T-cell (primary cell): Measurements from ENCODE around the gene WFDC12. TPM values are rescaled to one million over a fixed set of nuclear protein-coding genes. Genes with fewer than 3 reads are reported as not detected.

Experiments used
- ATAC-seq, 4 experiments: fragments of 200-7000 bp in 3 of 4; fragments of 150-1000 bp in 1 of 4; cut with Tn5 transposase; replicated peaks in 1 of 4; 1 replicate in 3 of 4; 2 replicates in 1 of 4; pipeline ENCODE4 v1.10.0; 2021; ENCODE audit warnings: moderate library complexity in 3 of 4, mild to moderate bottlenecking in 2 of 4, moderate number of reproducible peaks in 1 of 4
- CTCF ChIA-PET, 2 donors: fragments of 300-600 bp; sonication (Branson Sonifier 250); formaldehyde crosslinking; loops; one replicate each; lab custom pipeline; 2022; ENCODE audit warnings: antibody characterized with exemption in 2 of 2; lab: Charles Lee
- POLR2A ChIA-PET, 2 donors: fragments of 300-600 bp; sonication (Branson Sonifier 250); formaldehyde crosslinking; loops; one replicate each; lab custom pipeline; 2022; ENCODE audit warnings: antibody characterized with exemption in 2 of 2; lab: Charles Lee
- DNase-seq, 35 experiments: peaks; one replicate each; pipeline versions ENCODE4 v3.0.0 to v3.0.0-alpha.2; 2013 to 2023
- H3K27ac ChIP-seq: one replicate; pipeline ENCODE4 v1.5.1; 2013; ENCODE audit warnings: low read length
- H3K27me3 ChIP-seq, 2 experiments: replicated peaks in 1 of 2; 1 replicate in 1 of 2; 2 replicates in 1 of 2; pipeline versions ENCODE4 v1.6.1 to v1.7.0; 2013; ENCODE audit warnings: low read length in 1 of 2, mixed read lengths in 1 of 2; ENCODE audit not compliant: control insufficient read depth in 2 of 2, insufficient read depth in 2 of 2; ENCODE audit errors: extremely low read depth in 1 of 2
- H3K36me3 ChIP-seq, 2 donors: 1 replicate in 1 of 2; 2 replicates in 1 of 2; pipeline versions ENCODE4 v1.6.1 to v1.7.0; 2013; ENCODE audit warnings: low read length in 1 of 2; ENCODE audit not compliant: control insufficient read depth in 2 of 2, insufficient read depth in 1 of 2; ENCODE audit errors: extremely low read depth in 1 of 2
- H3K4me1 ChIP-seq, 2 experiments: 1 replicate in 1 of 2; 2 replicates in 1 of 2; pipeline versions ENCODE4 v1.6.1 to v1.7.0; 2013; ENCODE audit warnings: low read length in 2 of 2, mixed read lengths in 1 of 2; ENCODE audit not compliant: insufficient read depth in 2 of 2, control insufficient read depth in 1 of 2; ENCODE audit errors: extremely low read depth in 1 of 2
- H3K4me3 ChIP-seq, 2 donors: 1 replicate in 1 of 2; 2 replicates in 1 of 2; pipeline versions ENCODE4 v1.5.1 to v1.7.0; 2013; ENCODE audit warnings: mild to moderate bottlenecking in 2 of 2, low read length in 1 of 2, moderate library complexity in 1 of 2; ENCODE audit not compliant: control insufficient read depth in 1 of 2; ENCODE audit errors: extremely low read depth in 1 of 2
- H3K9me3 ChIP-seq: 2 replicates; pipeline ENCODE4 v1.7.0; 2013
- H3K27ac Mint-ChIP-seq, 2 donors: one replicate each; pipeline ENCODE4 v1.8.0; 2020 to 2021; ENCODE audit warnings: mild to moderate bottlenecking in 2 of 2, mixed read lengths in 2 of 2
- H3K27me3 Mint-ChIP-seq, 2 donors: one replicate each; pipeline ENCODE4 v1.8.0; 2021 to 2022; ENCODE audit warnings: mixed read lengths in 2 of 2
- H3K36me3 Mint-ChIP-seq: one replicate; pipeline ENCODE4 v1.8.0; 2021; ENCODE audit warnings: mixed read lengths
- H3K4me1 Mint-ChIP-seq, 3 donors: one replicate each; pipeline ENCODE4 v1.8.0; 2020 to 2022; ENCODE audit warnings: mixed read lengths in 3 of 3, mild to moderate bottlenecking in 1 of 3
- H3K4me3 Mint-ChIP-seq, 3 donors: one replicate each; pipeline ENCODE4 v1.8.0; 2020 to 2022; ENCODE audit warnings: mild to moderate bottlenecking in 3 of 3, mixed read lengths in 3 of 3, moderate library complexity in 3 of 3
- H3K9me3 Mint-ChIP-seq, 3 donors: one replicate each; pipeline ENCODE4 v1.8.0; 2020 to 2022; ENCODE audit warnings: mixed read lengths in 3 of 3
- WGBS: methylation state at CpG from one replicate; pipeline ENCODE4 v1.1.5; 2013; ENCODE audit warnings: missing lambda C conversion rate; ENCODE audit not compliant: insufficient coverage; 5-methylcytosine and 5-hydroxymethylcytosine counted together
- total RNA-seq, 35 experiments: library from RNA in 6 of 35; stranded (reverse) in 6 of 35; fragments of 120-200 nt in 1 of 35; gene quantifications; one replicate each; pipeline versions ENCODE4 v1.2.1 to v1.2.4 and lab custom pipeline; 2013 to 2026

Gene WFDC12
- total RNA-seq, 5 donors from 2014 or later (not counting 1 experiment from before 2014, with no cell fraction given): not detected

DNA sequence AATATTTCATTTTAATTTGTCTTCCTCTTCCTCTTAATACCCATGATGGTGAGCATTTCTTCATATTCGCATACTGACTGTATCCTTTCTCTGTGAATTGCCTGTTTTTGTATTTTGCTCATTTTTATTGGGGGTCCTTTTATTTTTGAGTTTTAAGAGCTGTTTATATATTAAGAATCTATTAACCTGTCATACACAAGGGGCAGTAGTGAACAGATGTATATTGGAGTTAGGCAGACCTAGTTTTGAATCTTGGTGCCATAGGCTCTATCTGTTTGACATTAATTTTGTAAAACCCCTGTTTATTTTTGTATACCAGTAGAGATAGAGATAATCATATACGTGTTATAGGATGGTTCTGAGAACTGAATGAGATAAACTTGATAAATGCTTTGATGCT lies 6.2 kb downstream of the WFDC12 start:
- no peak overlapping the region for H3K27ac ChIP-seq
- WGBS: no CpG with 5 or more reads among the region's 2 CpGs
- Mint-ChIP-seq H3K9me3 (no peaks in the 10 kb centered on the region), H3K27me3 (peaks cover 16 to 22% of the 10 kb centered on the region in 2 donors), H3K4me1 (peaks cover 6 to 11% (median 7%) of the 10 kb centered on the region in 3 donors), H3K27ac (no peak overlapping the region), H3K36me3 (no peaks in the 10 kb centered on the region), H3K4me3 (no peak overlapping the region)
- POLR2A ChIA-PET: no interaction called here
- no peaks in the 10 kb centered on the region for H3K36me3 ChIP-seq
- no peak for DNase-seq
- CTCF ChIA-PET: no interaction called here
- H3K27me3 ChIP-seq: peaks cover 0 to 5% of the 10 kb centered on the region in 2 experiments
- H3K9me3 ChIP-seq: no peaks in the 10 kb centered on the region
- peaks cover 0 to 4% of the 10 kb centered on the region in 2 experiments for H3K4me1 ChIP-seq
- no peak overlapping the region for H3K4me3 ChIP-seq
- no peak for ATAC-seq

- H3K4me3 Mint-ChIP-seq: no peak overlapping the region
- DNase-seq (no peak), ATAC-seq (no peak)
- H3K36me3 Mint-ChIP-seq: no peaks in the 10 kb centered on the region
- Histone ChIP-seq H3K27ac (no peak overlapping the region), H3K27me3 (peaks cover 0 to 5% of the 10 kb centered on the region in 2 experiments), H3K4me1 (peaks cover 0 to 4% of the 10 kb centered on the region in 2 experiments), H3K9me3 (no peaks in the 10 kb centered on the region), H3K36me3 (no peaks in the 10 kb centered on the region), H3K4me3 (no peak overlapping the region)
- CTCF ChIA-PET: no interaction called here
- no peaks in the 10 kb centered on the region for H3K9me3 Mint-ChIP-seq
- peaks cover 16 to 20% of the 10 kb centered on the region in 2 donors for H3K27me3 Mint-ChIP-seq
- H3K27ac Mint-ChIP-seq: no peak overlapping the region
- peaks cover 6 to 11% (median 7%) of the 10 kb centered on the region in 3 donors for H3K4me1 Mint-ChIP-seq
- 59% methylated on average over 2 of the region's 4 CpGs for WGBS
- POLR2A ChIA-PET: no interaction called here
Observed at GRCh38 chr20:45117581-45117980, 6.7 kb downstream of the WFDC12 start.

DNA sequence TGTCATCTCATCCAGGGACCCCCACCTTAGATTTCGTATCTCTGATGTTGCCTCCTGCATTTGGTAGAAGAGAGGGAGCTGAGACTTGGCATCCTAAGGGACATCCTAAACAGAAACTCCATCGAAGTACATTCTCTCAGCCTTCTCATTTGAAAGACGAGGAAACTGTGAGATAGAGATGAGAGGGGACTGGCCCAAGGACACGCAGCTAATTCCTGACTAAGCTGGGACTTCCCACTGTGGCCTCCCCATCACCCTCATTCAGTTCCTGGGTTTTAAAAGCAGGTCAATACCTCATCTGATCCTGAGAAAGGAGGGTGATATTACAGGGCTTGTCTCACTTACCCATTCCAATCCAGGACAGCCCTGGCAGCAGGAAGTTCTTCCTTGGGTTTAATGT lies 8.4 kb downstream of the WFDC12 start:
- peaks cover 6 to 11% (median 7%) of the 10 kb centered on the region in 3 donors for H3K4me1 Mint-ChIP-seq
- DNase-seq (no peak), ATAC-seq (no peak)
- Histone ChIP-seq H3K27me3 (peaks cover 0 to 12% of the 10 kb centered on the region in 2 experiments), H3K4me1 (peaks cover 0 to 4% of the 10 kb centered on the region in 2 experiments), H3K9me3 (no peaks in the 10 kb centered on the region), H3K36me3 (no peaks in the 10 kb centered on the region), H3K27ac (no peak overlapping the region), H3K4me3 (no peak overlapping the region)
- H3K27me3 Mint-ChIP-seq: peaks cover 16 to 17% of the 10 kb centered on the region in 2 donors
- ChIA-PET CTCF (no interaction called here), POLR2A (no interaction called here)
- no peak overlapping the region for H3K4me3 Mint-ChIP-seq
- no peaks in the 10 kb centered on the region for H3K9me3 Mint-ChIP-seq
- no peaks in the 10 kb centered on the region for H3K36me3 Mint-ChIP-seq
- no CpG with 5 or more reads among the region's 4 CpGs for WGBS
- H3K27ac Mint-ChIP-seq: no peak overlapping the region

- POLR2A ChIA-PET: no interaction called here
- Mint-ChIP-seq H3K27ac (no peak overlapping the region), H3K9me3 (no peaks in the 10 kb centered on the region), H3K27me3 (peaks cover 16% of the 10 kb centered on the region in 2 donors), H3K36me3 (no peaks in the 10 kb centered on the region), H3K4me1 (peaks cover 6 to 11% (median 7%) of the 10 kb centered on the region in 3 donors), H3K4me3 (no peak overlapping the region)
- Histone ChIP-seq H3K27ac (no peak overlapping the region), H3K36me3 (no peaks in the 10 kb centered on the region), H3K9me3 (no peaks in the 10 kb centered on the region), H3K27me3 (peaks cover 0 to 12% of the 10 kb centered on the region in 2 experiments), H3K4me1 (peaks cover 0 to 4% of the 10 kb centered on the region in 2 experiments), H3K4me3 (no peak overlapping the region)
- DNase-seq: no peak
- ATAC-seq: no peak
- CTCF ChIA-PET: interaction anchor here in 1 of 2 donors (0.6 kb wide), 1 partner anchor 21 kb away, joined by 3 read pairs; no protein-coding TSS in a partner anchor
- WGBS: 95% methylated on average over 3 of the region's 3 CpGs
Observed at GRCh38 chr20:45115386-45115774, 8.9 kb downstream of the WFDC12 start.

- Mint-ChIP-seq H3K27ac (no peak within 1 kb of the TSS), H3K4me3 (no peak within 1 kb of the TSS)
Observed at GRCh38 chr20:45114465-45115385, 9.5 kb downstream of the WFDC12 start, which contains the start of gene WFDC5. TSS of gene WFDC5 (minus strand) at chr20:45115174. CDS start at chr20:45115083, 91 bp downstream.

DNA sequence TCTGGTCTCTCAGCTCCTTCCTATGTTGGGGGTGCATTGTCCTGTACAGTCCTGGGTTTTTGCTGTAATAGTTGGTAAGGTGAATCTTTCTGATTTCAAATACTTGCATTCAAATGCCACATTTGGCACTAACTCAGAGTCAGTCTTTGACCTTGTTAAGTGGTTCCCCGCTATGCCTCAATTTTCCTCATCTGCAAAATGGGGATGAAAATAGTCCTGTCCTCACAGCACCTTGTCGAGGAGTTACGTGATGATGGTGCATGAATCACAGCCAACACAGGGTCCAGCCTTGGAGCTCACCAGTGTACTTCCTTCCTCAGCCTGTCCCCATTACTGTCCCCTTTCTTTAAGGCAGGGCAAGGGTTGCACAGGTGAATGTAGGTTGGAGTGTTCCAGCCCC lies 10.4 kb downstream of the WFDC12 start:
- H3K4me3 ChIP-seq: no peak overlapping the region
- no peaks in the 10 kb centered on the region for H3K36me3 ChIP-seq
- Mint-ChIP-seq H3K9me3 (no peaks in the 10 kb centered on the region), H3K4me3 (no peak overlapping the region), H3K36me3 (no peaks in the 10 kb centered on the region), H3K27me3 (peaks cover 11 to 15% of the 10 kb centered on the region in 2 donors), H3K4me1 (peaks cover 6 to 11% (median 7%) of the 10 kb centered on the region in 3 donors), H3K27ac (no peak overlapping the region)
- DNase-seq: no peak
- no peak for ATAC-seq
- ChIA-PET CTCF (no interaction called here), POLR2A (no interaction called here)
- WGBS: 93% methylated on average over 3 of the region's 3 CpGs
- peaks cover 0 to 4% of the 10 kb centered on the region in 2 experiments for H3K4me1 ChIP-seq
- H3K27me3 ChIP-seq: peaks cover 0 to 12% of the 10 kb centered on the region in 2 experiments
- no peaks in the 10 kb centered on the region for H3K9me3 ChIP-seq
- no peak overlapping the region for H3K27ac ChIP-seq

More at GRCh38 chr20:45114465-45115385, 9.5 kb downstream of the WFDC12 start, which contains the start of gene WFDC5:
- Histone ChIP-seq H3K27me3 (peaks cover 0 to 12% of the 10 kb centered on the region in 2 experiments), H3K9me3 (no peaks in the 10 kb centered on the region), H3K4me1 (peaks cover 0 to 4% of the 10 kb centered on the region in 2 experiments), H3K4me3 (no peak within 1 kb of the TSS), H3K36me3 (no peaks in the 10 kb centered on the region), H3K27ac (no peak within 1 kb of the TSS)
- Mint-ChIP-seq H3K36me3 (no peaks in the 10 kb centered on the region), H3K9me3 (no peaks in the 10 kb centered on the region), H3K27me3 (peaks cover 11 to 12% of the 10 kb centered on the region in 2 donors), H3K4me1 (peaks cover 6 to 11% (median 7%) of the 10 kb centered on the region in 3 donors)
- WGBS: 57% methylated on average over 14 of the region's 16 CpGs
- POLR2A ChIA-PET: no interaction called here
- DNase-seq (peak in 4 of 35 experiments; percentile 15 to 27 (median 20)), ATAC-seq (peak; percentile 65 to 73 (median 72))
- CTCF ChIA-PET: interaction anchor here in 1 of 2 donors (0.6 kb wide), 1 partner anchor 22 kb away, joined by 3 read pairs; no protein-coding TSS in a partner anchor
